ENCODE results near the gene HBD. TPM values are rescaled to one million over a fixed set of nuclear protein-coding genes. Genes with fewer than 3 reads are reported as not detected.

HBD gene
- total and polyA plus RNA-seq, 9 of the 15 experiments (the other 6 are each of a cell fraction or from before 2014, with no cell fraction given): 11.8 to 169 (median 36.0) TPM

- ATAC-seq (no peak), FAIRE-seq (no peak), DNase-seq (ENCODE audit: extremely low read depth in 1 of 4, low spot score in 3 of 4) (no peak)
- Histone ChIP-seq H3K4me2 (ENCODE audit: insufficient read depth, low read length) (no peak overlapping the region), H3K27me3 (ENCODE audit: control insufficient read depth in 2 of 2, insufficient read depth in 2 of 2, low read length in 2 of 2) (no peaks in the 10 kb centered on the region), H3K4me3 (no peak overlapping the region), H3K27ac (ENCODE audit: extremely low read depth, low read depth, low read length) (no peak overlapping the region), H3K9me1 (ENCODE audit: control insufficient read depth, insufficient read depth, low read length) (no peaks in the 10 kb centered on the region), H3K9me3 (replicated peaks; ENCODE audit: control insufficient read depth, insufficient read depth, low read depth, low read length) (no peaks in the 10 kb centered on the region; the same call in 1 of the 2 replicates), H3K4me1 (replicated peaks in 1 of 2; ENCODE audit: control insufficient read depth in 2 of 2, insufficient read depth in 2 of 2, low read length in 2 of 2) (peaks cover 3 to 18% of the 10 kb centered on the region in 2 experiments; a peak in 3 of 5 replicates), H3K36me3 (ENCODE audit: control insufficient read depth, insufficient read depth, low read length) (no peaks in the 10 kb centered on the region), H3K79me2 (ENCODE audit: control insufficient read depth, insufficient read depth, low read length) (no peaks in the 10 kb centered on the region), H3K9ac (ENCODE audit: insufficient read depth in 1 of 2, low read depth in 2 of 2, low read length in 2 of 2) (no peak overlapping the region), H4K20me1 (replicated peaks; ENCODE audit: control insufficient read depth, insufficient read depth, low read length) (no peaks in the 10 kb centered on the region), H2AFZ (ENCODE audit: low read depth, low read length) (no peak overlapping the region)
- no TSS peak for BruUV-seq (replicated peaks)
- ChIA-PET CTCF (ENCODE audit: low intra/inter-chr PET ratio) (interaction anchor here (0.7 kb wide), 1 partner anchor 177 kb away, joined by 3 read pairs; no protein-coding TSS in a partner anchor), POLR2A (no interaction called here)
- 0% methylated on average over 1 of the region's 1 CpG for WGBS (ENCODE audit: insufficient coverage, low coverage, missing lambda C conversion rate)
- in situ Hi-C loops (cut with MboI) (no loop called here), intact Hi-C loops (cut with micrococcal nuclease) (no loop called here)
- no peak for TF ChIP-seq ZNF586 (CRISPR knock-in tag; conservative IDR thresholded peaks at IDR 0.05)
- peak in 1 of 2 experiments; percentile 93 for TF ChIP-seq AFF1 (IDR thresholded peaks at IDR 0.05; ENCODE audit: low read depth in 1 of 2, partially characterized antibody in 2 of 2)
These were observed 41.5 kb downstream of the HBD start for GRCh38 chr11:5192738-5193137.

Measured in K562 (cell line).